ENCODE data around the gene TIE1. TPM values are rescaled to one million over a fixed set of nuclear protein-coding genes. Genes with fewer than 3 reads are reported as not detected.

Gene TIE1
- polyA plus RNA-seq, 2 donors = 4.2 to 4.7 TPM

DNA sequence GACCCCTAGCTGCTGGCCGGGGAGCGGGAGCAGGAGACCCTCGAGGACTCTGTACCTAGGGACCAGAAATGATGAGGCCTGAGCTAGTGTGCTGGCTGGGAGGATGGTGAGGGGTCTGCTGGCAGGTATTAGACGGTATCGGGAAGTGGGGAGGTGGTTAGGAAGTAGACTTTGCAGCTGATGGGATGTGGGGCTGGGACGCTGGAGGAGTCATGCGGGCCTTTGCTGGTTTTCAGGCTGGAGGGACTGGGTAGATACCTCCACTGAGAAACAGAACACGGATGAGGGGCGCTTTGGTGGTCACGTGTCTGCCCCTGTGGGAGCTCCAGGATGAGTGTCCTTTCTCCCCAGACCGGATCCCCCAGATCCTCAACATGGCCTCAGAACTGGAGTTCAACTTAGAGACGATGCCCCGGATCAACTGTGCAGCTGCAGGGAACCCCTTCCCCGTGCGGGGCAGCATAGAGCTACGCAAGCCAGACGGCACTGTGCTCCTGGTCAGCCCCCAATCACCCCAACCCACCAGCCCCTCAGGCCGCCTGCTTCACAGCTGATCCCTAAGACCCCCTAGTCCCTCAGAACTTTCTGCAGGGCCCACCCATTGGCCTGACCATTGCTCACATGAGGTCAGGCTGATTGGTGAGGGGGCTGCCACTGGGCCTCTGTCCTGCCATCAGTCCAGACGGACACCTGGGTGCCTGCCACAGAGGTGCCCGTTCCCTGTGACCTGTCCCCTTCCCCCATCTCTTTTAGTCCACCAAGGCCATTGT lies 8.0 kb downstream of the TIE1 start:
- Histone ChIP-seq H3K4me3 (ENCODE audit: low read depth in 1 of 2, low read length in 2 of 2) (no peak overlapping the region), H3K36me3 (ENCODE audit: control insufficient read depth in 2 of 2, insufficient read depth in 2 of 2, low read length in 1 of 2) (peaks cover 0 to 2% of the 10 kb centered on the region in 2 donors), H3K9me3 (ENCODE audit: control insufficient read depth in 2 of 2, insufficient read depth in 1 of 2, low read depth in 1 of 2, low read length in 1 of 2) (peaks cover 0 to 3% of the 10 kb centered on the region in 2 donors), H3K4me1 (ENCODE audit: control insufficient read depth in 2 of 2, insufficient read depth in 2 of 2, low read length in 1 of 2) (peaks cover 2 to 3% of the 10 kb centered on the region in 2 donors), H3K27me3 (ENCODE audit: control insufficient read depth in 1 of 2, insufficient read depth in 2 of 2, low read length in 2 of 2) (no peaks in the 10 kb centered on the region), H3K27ac (ENCODE audit: low read depth in 2 of 2, low read length in 1 of 2) (no peak overlapping the region)
- WGBS, 2 donors = 92 to 93% methylated on average over 20 of the region's 20 CpGs

DNA sequence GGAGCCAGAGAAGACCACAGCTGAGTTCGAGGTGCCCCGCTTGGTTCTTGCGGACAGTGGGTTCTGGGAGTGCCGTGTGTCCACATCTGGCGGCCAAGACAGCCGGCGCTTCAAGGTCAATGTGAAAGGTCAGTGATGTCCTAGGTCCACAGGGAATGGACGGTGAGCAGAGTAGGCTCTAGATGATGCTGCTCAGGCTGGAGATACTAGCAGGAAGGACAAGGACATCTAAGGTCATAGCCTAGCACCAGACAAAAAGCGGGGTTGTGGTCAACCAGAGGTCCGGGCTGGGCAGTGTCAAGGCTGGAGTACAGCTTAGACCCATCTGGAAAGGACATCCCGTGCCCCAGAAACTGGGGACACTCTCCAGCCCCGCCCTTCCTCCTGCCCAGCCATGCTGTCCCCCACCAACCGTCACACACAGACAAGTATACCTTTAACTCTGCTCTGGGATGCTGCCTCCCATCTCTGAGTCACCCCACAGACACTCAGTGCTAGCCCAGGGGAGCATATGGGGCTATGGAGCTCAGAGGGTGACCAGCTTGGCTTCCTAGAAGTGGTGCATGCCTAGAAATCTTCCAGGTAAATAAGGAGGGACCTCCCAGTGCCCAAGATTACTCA lies 8.7 kb downstream of the TIE1 start:
- Histone ChIP-seq H3K9me3 (ENCODE audit: control insufficient read depth in 2 of 2, insufficient read depth in 1 of 2, low read depth in 1 of 2, low read length in 1 of 2) (peaks cover 0 to 3% of the 10 kb centered on the region in 2 donors), H3K4me1 (ENCODE audit: control insufficient read depth in 2 of 2, insufficient read depth in 2 of 2, low read length in 1 of 2) (peaks cover 0 to 2% of the 10 kb centered on the region in 2 donors), H3K36me3 (ENCODE audit: control insufficient read depth in 2 of 2, insufficient read depth in 2 of 2, low read length in 1 of 2) (peaks cover 0 to 2% of the 10 kb centered on the region in 2 donors), H3K27me3 (ENCODE audit: control insufficient read depth in 1 of 2, insufficient read depth in 2 of 2, low read length in 2 of 2) (no peaks in the 10 kb centered on the region), H3K27ac (ENCODE audit: low read depth in 2 of 2, low read length in 1 of 2) (no peak overlapping the region), H3K4me3 (ENCODE audit: low read depth in 1 of 2, low read length in 2 of 2) (no peak overlapping the region)
- 88 to 90% methylated on average over 13 of the region's 13 CpGs for WGBS, 2 donors

DNA sequence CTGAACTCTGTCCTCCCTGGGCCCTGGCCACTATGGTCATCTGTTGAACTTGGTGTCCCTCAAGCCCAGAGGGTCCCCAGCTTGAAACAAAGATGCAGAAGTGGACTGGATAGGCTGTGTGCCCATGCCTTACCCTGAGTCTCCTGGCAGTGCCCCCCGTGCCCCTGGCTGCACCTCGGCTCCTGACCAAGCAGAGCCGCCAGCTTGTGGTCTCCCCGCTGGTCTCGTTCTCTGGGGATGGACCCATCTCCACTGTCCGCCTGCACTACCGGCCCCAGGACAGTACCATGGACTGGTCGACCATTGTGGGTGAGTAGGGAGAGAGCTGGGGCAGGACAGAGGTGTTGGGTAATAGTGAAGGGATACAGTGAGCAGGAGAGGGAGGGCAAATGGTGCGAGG lies 10.7 kb downstream of the TIE1 start:
- 93 to 97% methylated on average over 9 of the region's 9 CpGs for WGBS, 2 donors
- Histone ChIP-seq H3K4me1 (ENCODE audit: control insufficient read depth in 2 of 2, insufficient read depth in 2 of 2, low read length in 1 of 2) (no peaks in the 10 kb centered on the region), H3K4me3 (ENCODE audit: low read depth in 1 of 2, low read length in 2 of 2) (no peak overlapping the region), H3K27ac (ENCODE audit: low read depth in 2 of 2, low read length in 1 of 2) (no peak overlapping the region), H3K27me3 (ENCODE audit: control insufficient read depth in 1 of 2, insufficient read depth in 2 of 2, low read length in 2 of 2) (no peaks in the 10 kb centered on the region), H3K9me3 (ENCODE audit: control insufficient read depth in 2 of 2, insufficient read depth in 1 of 2, low read depth in 1 of 2, low read length in 1 of 2) (peaks cover 0 to 3% of the 10 kb centered on the region in 2 donors), H3K36me3 (ENCODE audit: control insufficient read depth in 2 of 2, insufficient read depth in 2 of 2, low read length in 1 of 2) (no peaks in the 10 kb centered on the region)

DNA sequence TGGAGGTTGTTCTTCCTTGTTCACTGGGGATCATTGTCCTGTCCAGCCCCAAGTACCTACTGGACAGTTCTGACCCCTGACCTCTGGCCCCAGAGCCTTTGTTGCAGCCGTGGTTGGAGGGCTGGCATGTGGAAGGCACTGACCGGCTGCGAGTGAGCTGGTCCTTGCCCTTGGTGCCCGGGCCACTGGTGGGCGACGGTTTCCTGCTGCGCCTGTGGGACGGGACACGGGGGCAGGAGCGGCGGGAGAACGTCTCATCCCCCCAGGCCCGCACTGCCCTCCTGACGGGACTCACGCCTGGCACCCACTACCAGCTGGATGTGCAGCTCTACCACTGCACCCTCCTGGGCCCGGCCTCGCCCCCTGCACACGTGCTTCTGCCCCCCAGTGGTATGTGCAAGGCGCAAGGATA lies 11.4 kb downstream of the TIE1 start:
- Histone ChIP-seq H3K27me3 (ENCODE audit: control insufficient read depth in 1 of 2, insufficient read depth in 2 of 2, low read length in 2 of 2) (no peaks in the 10 kb centered on the region), H3K36me3 (ENCODE audit: control insufficient read depth in 2 of 2, insufficient read depth in 2 of 2, low read length in 1 of 2) (no peaks in the 10 kb centered on the region), H3K9me3 (ENCODE audit: control insufficient read depth in 2 of 2, insufficient read depth in 1 of 2, low read depth in 1 of 2, low read length in 1 of 2) (peaks cover 0 to 3% of the 10 kb centered on the region in 2 donors), H3K27ac (ENCODE audit: low read depth in 2 of 2, low read length in 1 of 2) (no peak overlapping the region), H3K4me1 (ENCODE audit: control insufficient read depth in 2 of 2, insufficient read depth in 2 of 2, low read length in 1 of 2) (no peaks in the 10 kb centered on the region), H3K4me3 (ENCODE audit: low read depth in 1 of 2, low read length in 2 of 2) (no peak overlapping the region)
- whole genome bisulfite sequencing, 2 donors = 87 to 89% methylated on average over 18 to 19 of the region's 19 CpGs

DNA sequence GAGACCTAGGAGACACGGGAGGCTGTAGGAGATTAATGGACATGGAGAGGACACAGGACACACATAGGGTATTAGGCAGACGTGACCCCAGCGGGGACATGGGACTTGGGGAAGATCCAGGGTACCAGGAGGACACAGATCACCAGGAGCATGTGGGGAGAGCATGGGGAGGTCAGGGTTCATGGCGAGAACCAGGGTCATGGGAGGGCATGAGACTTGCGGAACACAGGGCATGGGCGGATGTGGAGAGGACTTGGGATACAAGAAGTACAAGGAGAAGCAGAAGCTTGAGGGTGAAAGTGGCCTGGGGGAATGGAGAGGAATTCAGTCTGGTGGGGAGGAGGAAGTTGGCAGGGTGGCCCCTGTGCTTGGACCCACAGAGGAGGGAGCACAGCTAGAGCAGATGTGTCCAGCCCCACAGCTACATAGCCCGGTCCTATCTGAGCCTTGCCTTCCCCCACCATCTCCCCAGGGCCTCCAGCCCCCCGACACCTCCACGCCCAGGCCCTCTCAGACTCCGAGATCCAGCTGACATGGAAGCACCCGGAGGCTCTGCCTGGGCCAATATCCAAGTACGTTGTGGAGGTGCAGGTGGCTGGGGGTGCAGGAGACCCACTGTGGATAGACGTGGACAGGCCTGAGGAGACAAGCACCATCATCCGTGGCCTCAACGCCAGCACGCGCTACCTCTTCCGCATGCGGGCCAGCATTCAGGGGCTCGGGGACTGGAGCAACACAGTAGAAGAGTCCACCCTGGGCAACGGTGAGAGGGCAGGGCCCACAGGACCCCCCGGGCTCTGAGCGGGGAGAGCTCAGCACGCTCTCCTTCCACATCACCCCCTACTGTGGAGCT lies 12.1 kb downstream of the TIE1 start:
- 91 to 93% methylated on average over 23 to 24 of the region's 24 CpGs for WGBS, 2 donors
- Histone ChIP-seq H3K4me3 (ENCODE audit: low read depth in 1 of 2, low read length in 2 of 2) (no peak overlapping the region), H3K27me3 (ENCODE audit: control insufficient read depth in 1 of 2, insufficient read depth in 2 of 2, low read length in 2 of 2) (no peaks in the 10 kb centered on the region), H3K4me1 (ENCODE audit: control insufficient read depth in 2 of 2, insufficient read depth in 2 of 2, low read length in 1 of 2) (no peaks in the 10 kb centered on the region), H3K36me3 (ENCODE audit: control insufficient read depth in 2 of 2, insufficient read depth in 2 of 2, low read length in 1 of 2) (no peaks in the 10 kb centered on the region), H3K9me3 (ENCODE audit: control insufficient read depth in 2 of 2, insufficient read depth in 1 of 2, low read depth in 1 of 2, low read length in 1 of 2) (peaks cover 0 to 3% of the 10 kb centered on the region in 2 donors), H3K27ac (ENCODE audit: low read depth in 2 of 2, low read length in 1 of 2) (no peak overlapping the region)

DNA sequence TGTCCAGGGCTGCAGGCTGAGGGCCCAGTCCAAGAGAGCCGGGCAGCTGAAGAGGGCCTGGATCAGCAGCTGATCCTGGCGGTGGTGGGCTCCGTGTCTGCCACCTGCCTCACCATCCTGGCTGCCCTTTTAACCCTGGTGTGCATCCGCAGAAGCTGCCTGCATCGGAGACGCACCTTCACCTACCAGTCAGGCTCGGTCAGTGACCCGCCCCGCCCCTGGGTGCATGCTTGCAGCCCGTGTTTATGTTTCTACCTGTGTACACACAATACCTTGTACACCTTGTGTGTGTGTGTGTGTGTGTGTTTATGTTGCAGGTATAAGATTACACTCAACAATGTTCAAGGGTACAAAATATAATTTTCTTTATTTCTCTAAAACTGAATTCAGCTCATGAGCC lies 13.0 kb downstream of the TIE1 start:
- no peaks in the 10 kb centered on the region for H3K36me3 ChIP-seq (ENCODE audit: control insufficient read depth in 2 of 2, insufficient read depth in 2 of 2, low read length in 1 of 2)
- peaks cover 0 to 3% of the 10 kb centered on the region in 2 donors for H3K9me3 ChIP-seq (ENCODE audit: control insufficient read depth in 2 of 2, insufficient read depth in 1 of 2, low read depth in 1 of 2, low read length in 1 of 2)
- WGBS, 2 donors = 78 to 85% methylated on average over 10 of the region's 10 CpGs
- no peaks in the 10 kb centered on the region for H3K27me3 ChIP-seq (ENCODE audit: control insufficient read depth in 1 of 2, insufficient read depth in 2 of 2, low read length in 2 of 2)
- H3K4me3 ChIP-seq (ENCODE audit: low read depth in 1 of 2, low read length in 2 of 2) = no peak overlapping the region
- peak overlapping the region in 1 of 2 donors; percentile 15 for H3K27ac ChIP-seq (ENCODE audit: low read depth in 2 of 2, low read length in 1 of 2)
- H3K4me1 ChIP-seq (ENCODE audit: control insufficient read depth in 2 of 2, insufficient read depth in 2 of 2, low read length in 1 of 2) = no peaks in the 10 kb centered on the region

DNA sequence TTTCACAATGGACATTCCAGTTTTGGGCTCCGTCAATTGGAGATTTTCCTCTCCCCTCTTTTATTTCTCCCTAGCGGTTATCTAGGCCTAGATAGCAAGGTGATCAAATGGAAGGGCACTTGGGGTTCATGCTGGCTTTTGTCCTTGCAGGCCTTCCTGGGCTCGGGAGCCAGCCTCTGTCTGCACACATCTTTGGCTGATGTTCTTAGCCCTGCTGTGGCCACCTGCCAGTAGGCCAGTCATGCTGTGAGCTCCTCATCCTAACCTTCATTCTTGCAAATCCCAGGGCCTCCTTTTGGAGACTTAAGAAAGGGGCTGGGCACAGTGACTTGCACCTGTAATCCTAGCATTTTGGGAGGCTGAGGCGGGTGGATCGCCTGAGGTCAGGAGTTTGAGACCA lies 13.5 kb downstream of the TIE1 start:
- no peaks in the 10 kb centered on the region for H3K4me1 ChIP-seq (ENCODE audit: control insufficient read depth in 2 of 2, insufficient read depth in 2 of 2, low read length in 1 of 2)
- WGBS, 2 donors = 93 to 95% methylated on average over 5 of the region's 5 CpGs
- no peaks in the 10 kb centered on the region for H3K36me3 ChIP-seq (ENCODE audit: control insufficient read depth in 2 of 2, insufficient read depth in 2 of 2, low read length in 1 of 2)
- H3K9me3 ChIP-seq (ENCODE audit: control insufficient read depth in 2 of 2, insufficient read depth in 1 of 2, low read depth in 1 of 2, low read length in 1 of 2) = peaks cover 0 to 3% of the 10 kb centered on the region in 2 donors
- no peaks in the 10 kb centered on the region for H3K27me3 ChIP-seq (ENCODE audit: control insufficient read depth in 1 of 2, insufficient read depth in 2 of 2, low read length in 2 of 2)
- no peak overlapping the region for H3K4me3 ChIP-seq (ENCODE audit: low read depth in 1 of 2, low read length in 2 of 2)
- H3K27ac ChIP-seq (ENCODE audit: low read depth in 2 of 2, low read length in 1 of 2) = no peak overlapping the region

DNA sequence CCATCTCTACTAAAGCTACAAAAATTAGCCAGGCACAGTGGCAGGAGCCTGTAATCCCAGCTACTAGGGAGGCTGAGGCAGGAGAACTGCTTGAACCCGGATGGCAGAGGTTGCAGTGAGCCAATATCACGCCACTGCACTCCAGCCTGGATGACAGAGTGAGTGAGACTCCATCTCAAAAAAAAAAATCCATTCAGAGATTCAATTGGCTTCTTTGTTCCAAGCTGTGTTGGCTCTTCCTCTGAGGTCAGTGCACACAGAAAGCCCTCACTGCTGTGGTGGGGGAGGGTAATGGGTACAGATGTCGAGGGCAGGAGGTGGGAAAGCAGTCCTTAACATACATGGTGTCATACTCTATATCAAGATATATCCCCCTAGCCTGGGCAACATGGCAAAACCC lies 14.7 kb downstream of the TIE1 start:
- Histone ChIP-seq H3K36me3 (ENCODE audit: control insufficient read depth in 2 of 2, insufficient read depth in 2 of 2, low read length in 1 of 2) (no peaks in the 10 kb centered on the region), H3K4me3 (ENCODE audit: low read depth in 1 of 2, low read length in 2 of 2) (no peak overlapping the region), H3K4me1 (ENCODE audit: control insufficient read depth in 2 of 2, insufficient read depth in 2 of 2, low read length in 1 of 2) (no peaks in the 10 kb centered on the region), H3K27ac (ENCODE audit: low read depth in 2 of 2, low read length in 1 of 2) (no peak overlapping the region), H3K27me3 (ENCODE audit: control insufficient read depth in 1 of 2, insufficient read depth in 2 of 2, low read length in 2 of 2) (no peaks in the 10 kb centered on the region), H3K9me3 (ENCODE audit: control insufficient read depth in 2 of 2, insufficient read depth in 1 of 2, low read depth in 1 of 2, low read length in 1 of 2) (peaks cover 0 to 3% of the 10 kb centered on the region in 2 donors)
- 80 to 87% methylated on average over 3 of the region's 3 CpGs for WGBS, 2 donors

DNA sequence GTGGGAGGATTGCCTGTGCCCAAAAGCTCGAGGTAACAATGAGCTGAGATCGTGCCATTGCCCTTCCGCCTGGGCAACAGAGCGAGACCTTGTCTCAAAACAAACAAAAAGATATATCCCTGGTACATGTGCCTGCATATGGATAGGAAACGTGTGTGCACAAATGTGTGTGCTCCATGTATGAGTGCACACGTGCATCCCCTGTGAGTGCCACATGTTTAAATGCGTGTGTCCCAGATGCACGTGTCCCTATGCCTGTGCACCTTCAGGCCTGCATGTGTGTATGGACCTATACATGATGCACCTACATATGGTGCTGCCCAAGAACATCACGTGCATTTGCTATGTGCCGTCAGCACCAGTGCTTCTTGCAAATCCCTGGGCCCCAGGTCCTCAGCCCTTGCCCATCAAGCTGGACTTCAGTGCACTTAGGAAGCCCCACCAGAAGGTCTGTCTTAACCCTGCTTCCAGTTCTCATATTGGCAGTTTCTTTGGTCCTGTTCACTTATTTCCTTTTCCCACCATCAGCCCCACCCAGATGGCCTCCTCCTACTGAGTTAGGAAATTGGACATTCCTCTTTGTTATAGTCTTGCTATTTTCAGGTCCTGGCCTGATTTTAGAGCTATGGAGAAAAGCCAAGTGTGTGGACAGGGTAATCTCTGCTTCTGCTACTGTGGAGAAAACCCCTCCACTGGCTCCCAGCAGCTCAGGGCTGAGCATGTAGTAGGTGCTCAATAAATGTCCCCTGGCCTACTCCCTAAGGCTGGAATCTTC lies 15.4 kb downstream of the TIE1 start:
- Histone ChIP-seq H3K4me1 (ENCODE audit: control insufficient read depth in 2 of 2, insufficient read depth in 2 of 2, low read length in 1 of 2) (no peaks in the 10 kb centered on the region), H3K27me3 (ENCODE audit: control insufficient read depth in 1 of 2, insufficient read depth in 2 of 2, low read length in 2 of 2) (no peaks in the 10 kb centered on the region), H3K27ac (ENCODE audit: low read depth in 2 of 2, low read length in 1 of 2) (no peak overlapping the region), H3K36me3 (ENCODE audit: control insufficient read depth in 2 of 2, insufficient read depth in 2 of 2, low read length in 1 of 2) (no peaks in the 10 kb centered on the region), H3K9me3 (ENCODE audit: control insufficient read depth in 2 of 2, insufficient read depth in 1 of 2, low read depth in 1 of 2, low read length in 1 of 2) (peaks cover 0 to 3% of the 10 kb centered on the region in 2 donors), H3K4me3 (ENCODE audit: low read depth in 1 of 2, low read length in 2 of 2) (no peak overlapping the region)
- WGBS, 2 donors = 87 to 92% methylated on average over 10 of the region's 10 CpGs
